Effector memory CD8-positive, alpha-beta T cell (primary cell): ENCODE measurements around the gene ULBP1.
"Not testable (repeated sequence)": the region's sequence is repeated elsewhere in the genome, so short reads cannot be mapped to it uniquely, and the experiment has no call there.

Experiments used
- ATAC-seq: fragments of 150-1000 bp; cut with Tn5 transposase; replicated peaks from 2 replicates; pipeline ENCODE4 v1.10.0; 2021; ENCODE audit warnings: mild to moderate bottlenecking, moderate library complexity
- DNase-seq, 3 experiments: peaks; one replicate each; pipeline ENCODE4 v3.0.0; 2021
- H3K27ac Mint-ChIP-seq, 2 donors: one replicate each; pipeline ENCODE4 v1.8.0; 2022; ENCODE audit warnings: mild to moderate bottlenecking in 2 of 2, mixed read lengths in 2 of 2, moderate library complexity in 2 of 2
- H3K27me3 Mint-ChIP-seq, 2 donors: one replicate each; pipeline ENCODE4 v1.8.0; 2022; ENCODE audit warnings: mixed read lengths in 2 of 2
- H3K36me3 Mint-ChIP-seq: one replicate; pipeline ENCODE4 v1.8.0; 2022; ENCODE audit warnings: mild to moderate bottlenecking, moderate library complexity, mixed read lengths; ENCODE audit not compliant: insufficient read depth
- H3K4me1 Mint-ChIP-seq, 2 donors: one replicate each; pipeline ENCODE4 v1.8.0; 2022; ENCODE audit warnings: low read depth in 2 of 2, mixed read lengths in 2 of 2
- H3K4me3 Mint-ChIP-seq, 2 donors: one replicate each; pipeline ENCODE4 v1.8.0; 2022; ENCODE audit warnings: mild to moderate bottlenecking in 2 of 2, mixed read lengths in 2 of 2, moderate library complexity in 2 of 2
- H3K9me3 Mint-ChIP-seq, 2 donors: one replicate each; pipeline ENCODE4 v1.8.0; 2022; ENCODE audit warnings: mixed read lengths in 2 of 2

ULBP1 gene

GRCh38 chr6:149964308-149965193 lies 808 bp downstream of the ULBP1 start:
- ATAC-seq (no peak), DNase-seq (peak in 1 of 3 experiments; percentile 33)
- peaks cover 15% of the 10 kb centered on the region for H3K36me3 Mint-ChIP-seq
- no peaks in the 10 kb centered on the region for H3K9me3 Mint-ChIP-seq
- H3K4me1 Mint-ChIP-seq = peaks cover 27 to 30% of the 10 kb centered on the region in 2 donors
- peak overlapping the region; percentile 81 for H3K27ac Mint-ChIP-seq
- peaks cover 87 to 96% of the 10 kb centered on the region in 2 donors for H3K27me3 Mint-ChIP-seq
- peak overlapping the region; percentile 86 to 92 for H3K4me3 Mint-ChIP-seq

- H3K27me3 Mint-ChIP-seq = peaks cover 87 to 96% of the 10 kb centered on the region in 2 donors
- peak in 1 of 3 experiments; percentile 35 for DNase-seq
- peak overlapping the region; percentile 86 to 92 for H3K4me3 Mint-ChIP-seq
- peaks cover 27 to 30% of the 10 kb centered on the region in 2 donors for H3K4me1 Mint-ChIP-seq
- no peaks in the 10 kb centered on the region for H3K9me3 Mint-ChIP-seq
- ATAC-seq = no peak
- peaks cover 15% of the 10 kb centered on the region for H3K36me3 Mint-ChIP-seq
- peak overlapping the region; percentile 81 for H3K27ac Mint-ChIP-seq
These were observed 1.7 kb downstream of the ULBP1 start for GRCh38 chr6:149965194-149966020.

GRCh38 chr6:149966319-149966718 lies 2.6 kb downstream of the ULBP1 start:
- H3K9me3 Mint-ChIP-seq, H3K27ac Mint-ChIP-seq, H3K4me3 Mint-ChIP-seq, DNase-seq, ATAC-seq: not testable (repeated sequence)
- Mint-ChIP-seq H3K27me3 (peaks cover 85 to 96% of the 10 kb centered on the region in 2 donors), H3K4me1 (peaks cover 27 to 30% of the 10 kb centered on the region in 2 donors), H3K36me3 (peaks cover 15% of the 10 kb centered on the region)

GRCh38 chr6:149967591-149967990 lies 3.8 kb downstream of the ULBP1 start:
- H3K9me3 Mint-ChIP-seq = no peaks in the 10 kb centered on the region
- ATAC-seq = no peak
- H3K4me1 Mint-ChIP-seq = peaks cover 27 to 30% of the 10 kb centered on the region in 2 donors
- H3K36me3 Mint-ChIP-seq = peaks cover 15% of the 10 kb centered on the region
- no peak for DNase-seq
- no peak overlapping the region for H3K4me3 Mint-ChIP-seq
- H3K27me3 Mint-ChIP-seq = peaks cover 78 to 88% of the 10 kb centered on the region in 2 donors
- H3K27ac Mint-ChIP-seq = no peak overlapping the region

GRCh38 chr6:149967999-149968398 lies 4.3 kb downstream of the ULBP1 start:
- ATAC-seq, H3K27ac Mint-ChIP-seq, H3K9me3 Mint-ChIP-seq, H3K4me3 Mint-ChIP-seq, DNase-seq: not testable (repeated sequence)
- peaks cover 15% of the 10 kb centered on the region for H3K36me3 Mint-ChIP-seq
- peaks cover 76 to 88% of the 10 kb centered on the region in 2 donors for H3K27me3 Mint-ChIP-seq
- H3K4me1 Mint-ChIP-seq = peaks cover 25 to 28% of the 10 kb centered on the region in 2 donors

GRCh38 chr6:149968909-149969308 lies 5.2 kb downstream of the ULBP1 start:
- peaks cover 72 to 84% of the 10 kb centered on the region in 2 donors for H3K27me3 Mint-ChIP-seq
- DNase-seq, H3K27ac Mint-ChIP-seq, H3K9me3 Mint-ChIP-seq, H3K4me3 Mint-ChIP-seq, ATAC-seq: not testable (repeated sequence)
- H3K4me1 Mint-ChIP-seq = peaks cover 17 to 19% of the 10 kb centered on the region in 2 donors
- H3K36me3 Mint-ChIP-seq = peaks cover 12% of the 10 kb centered on the region

GRCh38 chr6:149969635-149970034 lies 5.9 kb downstream of the ULBP1 start:
- Mint-ChIP-seq H3K9me3 (no peaks in the 10 kb centered on the region), H3K4me1 (peaks cover 10 to 17% of the 10 kb centered on the region in 2 donors), H3K27me3 (peaks cover 72 to 84% of the 10 kb centered on the region in 2 donors), H3K27ac (no peak overlapping the region), H3K4me3 (no peak overlapping the region), H3K36me3 (peaks cover 7% of the 10 kb centered on the region)
- no peak for DNase-seq
- no peak for ATAC-seq

- not testable (repeated sequence) for H3K27ac Mint-ChIP-seq, DNase-seq, H3K4me3 Mint-ChIP-seq, H3K36me3 Mint-ChIP-seq, H3K9me3 Mint-ChIP-seq, H3K4me1 Mint-ChIP-seq
- ATAC-seq = peak; percentile 56
- H3K27me3 Mint-ChIP-seq = peaks cover 74 to 86% of the 10 kb centered on the region in 2 donors
These were observed 10.7 kb downstream of the ULBP1 start for GRCh38 chr6:149974394-149974793.

- DNase-seq (no peak), ATAC-seq (peak; percentile 46)
- H3K4me1 Mint-ChIP-seq = peaks cover 0 to 3% of the 10 kb centered on the region in 2 donors
- H3K36me3 Mint-ChIP-seq = no peaks in the 10 kb centered on the region
- no peak overlapping the region for H3K4me3 Mint-ChIP-seq
- peaks cover 72 to 86% of the 10 kb centered on the region in 2 donors for H3K27me3 Mint-ChIP-seq
- no peaks in the 10 kb centered on the region for H3K9me3 Mint-ChIP-seq
- H3K27ac Mint-ChIP-seq = no peak overlapping the region
These were observed 11.1 kb downstream of the ULBP1 start for GRCh38 chr6:149974825-149975224.

- Mint-ChIP-seq H3K36me3 (no peaks in the 10 kb centered on the region), H3K27ac (no peak overlapping the region), H3K4me1 (peaks cover 0 to 3% of the 10 kb centered on the region in 2 donors), H3K9me3 (no peaks in the 10 kb centered on the region), H3K27me3 (peaks cover 69 to 86% of the 10 kb centered on the region in 2 donors), H3K4me3 (no peak overlapping the region)
- DNase-seq = no peak
- no peak for ATAC-seq
These were observed 11.7 kb downstream of the ULBP1 start for GRCh38 chr6:149975400-149975799.

- DNase-seq = no peak
- no peak for ATAC-seq
- no peaks in the 10 kb centered on the region for H3K36me3 Mint-ChIP-seq
- peaks cover 7 to 9% of the 10 kb centered on the region in 2 donors for H3K4me1 Mint-ChIP-seq
- H3K27me3 Mint-ChIP-seq = peaks cover 73 to 94% of the 10 kb centered on the region in 2 donors
- H3K4me3 Mint-ChIP-seq = no peak overlapping the region
- H3K27ac Mint-ChIP-seq = no peak overlapping the region
- H3K9me3 Mint-ChIP-seq = no peaks in the 10 kb centered on the region
These were observed 13.5 kb downstream of the ULBP1 start for GRCh38 chr6:149977221-149977620.

- Mint-ChIP-seq H3K36me3 (peaks cover 3% of the 10 kb centered on the region), H3K27me3 (peaks cover 80 to 99% of the 10 kb centered on the region in 2 donors), H3K9me3 (no peaks in the 10 kb centered on the region), H3K4me3 (no peak overlapping the region), H3K4me1 (peaks cover 7 to 9% of the 10 kb centered on the region in 2 donors), H3K27ac (no peak overlapping the region)
- DNase-seq (no peak), ATAC-seq (no peak)
These were observed 14.9 kb downstream of the ULBP1 start for GRCh38 chr6:149978610-149979009.

GRCh38 chr6:149979293-149979692 lies 15.6 kb downstream of the ULBP1 start:
- H3K4me1 Mint-ChIP-seq = peaks cover 3 to 9% of the 10 kb centered on the region in 2 donors
- no peak overlapping the region for H3K27ac Mint-ChIP-seq
- DNase-seq (no peak), ATAC-seq (no peak)
- peaks cover 80 to 99% of the 10 kb centered on the region in 2 donors for H3K27me3 Mint-ChIP-seq
- no peaks in the 10 kb centered on the region for H3K9me3 Mint-ChIP-seq
- H3K36me3 Mint-ChIP-seq = peaks cover 9% of the 10 kb centered on the region
- no peak overlapping the region for H3K4me3 Mint-ChIP-seq
